Upper lobe of left lung (tissue), 6 donors: ENCODE results near the gene RAI14. TPM values are rescaled to one million over a fixed set of nuclear protein-coding genes. Genes with fewer than 3 reads are reported as not detected.
A peak's percentile ranks its signal among the peaks of the same experiment; 100 is the strongest.
"Not testable (repeated sequence)": the region's sequence is repeated elsewhere in the genome, so short reads cannot be mapped to it uniquely, and the experiment has no call there.

ENCODE experiments used
- ATAC-seq, 2 donors: fragments of 200-7000 bp; cut with Tn5 transposase; one replicate each; pipeline ENCODE4 v1.9.1; 2022; ENCODE audit warnings: mild to moderate bottlenecking in 2 of 2, moderate library complexity in 2 of 2; ENCODE audit not compliant: low FRiP score in 2 of 2
- DNase-seq, 2 donors: peaks; one replicate each; pipeline ENCODE4 v3.0.0-alpha.2; 2019 to 2020
- H3K27ac ChIP-seq, 4 donors: fragments of 200-600 bp; sonication (generic); one replicate each; pipeline ENCODE4 v1.5.1; 2016 to 2019
- H3K27me3 ChIP-seq, 4 donors: fragments of 200-600 bp; sonication (generic); one replicate each; pipeline ENCODE4 v1.5.1; 2017 to 2019
- H3K36me3 ChIP-seq, 4 donors: fragments of 200-600 bp; sonication (generic); one replicate each; pipeline ENCODE4 v1.5.1; 2016 to 2019
- H3K4me1 ChIP-seq, 4 donors: fragments of 200-600 bp; sonication (generic); one replicate each; pipeline ENCODE4 v1.5.1; 2018 to 2019
- H3K4me3 ChIP-seq, 4 donors: fragments of 200-600 bp; sonication (generic); one replicate each; pipeline ENCODE4 v1.5.1; 2017 to 2019; ENCODE audit warnings: mild to moderate bottlenecking in 2 of 4, moderate library complexity in 1 of 4
- H3K9me3 ChIP-seq, 4 donors: fragments of 200-600 bp; sonication (generic); one replicate each; pipeline ENCODE4 v1.5.1; 2018 to 2019
- CTCF ChIP-seq, 6 experiments: fragments of 450-650 bp in 4 of 6; fragments of 200-600 bp in 2 of 6; sonication (generic) in 2 of 6; IDR thresholded peaks; one replicate each; pipeline ENCODE4 v1.5.1; 2016 to 2019; ENCODE audit warnings: antibody characterized with exemption in 6 of 6
- EP300 ChIP-seq, 4 donors: sonication (generic); formaldehyde crosslinking; IDR thresholded peaks; one replicate each; pipeline ENCODE4 v1.5.1; 2017; ENCODE audit warnings: antibody characterized with exemption in 4 of 4, control low read depth in 2 of 4
- POLR2A ChIP-seq, 4 donors: fragments of 450-650 bp; IDR thresholded peaks; one replicate each; pipeline ENCODE4 v1.5.1; 2016 to 2017; ENCODE audit warnings: antibody characterized with exemption in 4 of 4, mild to moderate bottlenecking in 2 of 4
- POLR2AphosphoS5 ChIP-seq, 2 donors: sonication (generic); formaldehyde crosslinking; IDR thresholded peaks; one replicate each; pipeline ENCODE4 v1.5.1; 2017; ENCODE audit warnings: antibody characterized with exemption in 2 of 2
- WGBS, 2 donors: methylation state at CpG; one replicate each; pipeline ENCODE4 v1.1.5; 2017 to 2018; 5-methylcytosine and 5-hydroxymethylcytosine counted together
- total RNA-seq, 6 donors: library from RNA; depleted of rRNA in 4 of 6; stranded (reverse); fragments of >200 nt in 4 of 6; gene quantifications; one replicate each; pipeline versions ENCODE4 v1.1.0 to v1.2.1, GENCODE V29; 2016 to 2021
- donor health status: DM: no; HTN: no; CAD: no; lungs with moderate emphysema.
- donor health status: DM: no; HTN: yes; CAD: no; lungs with severe emphysema.

RAI14 gene
- total RNA-seq, 6 donors from 2014 or later = 34.0 to 88.6 (median 67.9) TPM

- H3K27me3 ChIP-seq = no peaks in the 10 kb centered on the region
- ATAC-seq = no peak
- peaks cover 0 to 5% (median 2%) of the 10 kb centered on the region in 4 donors for H3K36me3 ChIP-seq
- H3K4me3 ChIP-seq = no peak overlapping the region
- peaks cover 0 to 15% (median 8%) of the 10 kb centered on the region in 4 donors for H3K4me1 ChIP-seq
- no peak for DNase-seq
- peak overlapping the region in 1 of 4 donors; percentile 56 for H3K27ac ChIP-seq
- WGBS, 2 donors = 88 to 90% methylated on average over 4 of the region's 4 CpGs
- TF ChIP-seq POLR2AphosphoS5 (IDR thresholded peaks at IDR 0.05) = no peak
- no peak for TF ChIP-seq POLR2A (IDR thresholded peaks at IDR 0.05)
- no peak for TF ChIP-seq EP300 (IDR thresholded peaks at IDR 0.05)
- no peak for TF ChIP-seq CTCF (IDR thresholded peaks at IDR 0.05)
- no peaks in the 10 kb centered on the region for H3K9me3 ChIP-seq
These were observed 114.4 kb downstream of the RAI14 start for GRCh38 chr5:34770486-34770885.

- Histone ChIP-seq H3K27ac (peak overlapping the region in 2 of 4 donors; percentile 40 to 56), H3K27me3 (no peaks in the 10 kb centered on the region), H3K4me3 (no peak overlapping the region), H3K36me3 (peaks cover 0 to 3% (median 0%) of the 10 kb centered on the region in 4 donors), H3K4me1 (peaks cover 0 to 15% (median 8%) of the 10 kb centered on the region in 4 donors), H3K9me3 (no peaks in the 10 kb centered on the region)
- TF ChIP-seq EP300 (IDR thresholded peaks at IDR 0.05) (no peak), CTCF (IDR thresholded peaks at IDR 0.05) (no peak), POLR2AphosphoS5 (IDR thresholded peaks at IDR 0.05) (no peak), POLR2A (IDR thresholded peaks at IDR 0.05) (no peak)
- ATAC-seq (peak in 1 of 2 donors; percentile 28), DNase-seq (no peak)
- 44 to 47% methylated on average over 5 of the region's 5 CpGs for WGBS, 2 donors
These were observed 114.9 kb downstream of the RAI14 start for GRCh38 chr5:34771076-34771475.

- Histone ChIP-seq H3K4me1 (peaks cover 0 to 15% (median 8%) of the 10 kb centered on the region in 4 donors), H3K27me3 (no peaks in the 10 kb centered on the region), H3K9me3 (no peaks in the 10 kb centered on the region), H3K27ac (peak overlapping the region in 2 of 4 donors; percentile 17 to 36), H3K36me3 (no peaks in the 10 kb centered on the region), H3K4me3 (no peak overlapping the region)
- no peak for ATAC-seq
- DNase-seq = no peak
- WGBS, 2 donors = 62 to 64% methylated on average over 4 of the region's 4 CpGs
- TF ChIP-seq EP300 (IDR thresholded peaks at IDR 0.05) (no peak), POLR2AphosphoS5 (IDR thresholded peaks at IDR 0.05) (no peak), POLR2A (IDR thresholded peaks at IDR 0.05) (no peak), CTCF (IDR thresholded peaks at IDR 0.05) (no peak)
These were observed 116.4 kb downstream of the RAI14 start for GRCh38 chr5:34772267-34773098.

DNA sequence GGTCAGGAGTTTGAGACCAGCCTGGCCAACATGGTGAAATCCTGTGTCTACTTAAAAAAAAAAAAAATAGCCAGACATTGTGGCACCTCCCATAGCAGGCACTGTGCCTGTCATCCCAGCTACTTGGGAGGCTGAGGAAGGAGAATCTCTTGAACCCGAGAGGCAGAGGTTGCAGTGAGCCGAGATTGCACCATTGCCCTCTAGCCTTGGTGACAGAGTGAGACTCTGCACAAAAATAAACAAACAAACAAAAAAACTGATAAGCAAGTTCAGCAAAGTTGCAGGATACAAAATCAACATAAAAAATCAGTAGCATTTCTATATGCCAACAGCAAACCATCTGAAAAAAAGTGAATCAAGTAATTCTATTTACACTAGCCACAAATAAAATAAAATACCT, 118.0 kb downstream of the RAI14 start:
- 85 to 89% methylated on average over 2 of the region's 2 CpGs for WGBS, 2 donors
- H3K36me3 ChIP-seq = no peaks in the 10 kb centered on the region
- ATAC-seq (no peak), DNase-seq (no peak)
- peaks cover 0 to 15% (median 8%) of the 10 kb centered on the region in 4 donors for H3K4me1 ChIP-seq
- H3K27me3 ChIP-seq = no peaks in the 10 kb centered on the region
- no peaks in the 10 kb centered on the region for H3K9me3 ChIP-seq
- no peak overlapping the region for H3K4me3 ChIP-seq
- no peak for TF ChIP-seq POLR2AphosphoS5 (IDR thresholded peaks at IDR 0.05)
- no peak for TF ChIP-seq CTCF (IDR thresholded peaks at IDR 0.05)
- no peak for TF ChIP-seq EP300 (IDR thresholded peaks at IDR 0.05)
- TF ChIP-seq POLR2A (IDR thresholded peaks at IDR 0.05) = no peak
- H3K27ac ChIP-seq = no peak overlapping the region

GRCh38 chr5:34774678-34775077, 118.5 kb downstream of the RAI14 start:
- WGBS, 2 donors = 92 to 95% methylated on average over 1 of the region's 1 CpG
- not testable (repeated sequence) for ATAC-seq, H3K27ac ChIP-seq, H3K9me3 ChIP-seq, H3K27me3 ChIP-seq, DNase-seq, H3K36me3 ChIP-seq, H3K4me3 ChIP-seq
- peaks cover 0 to 15% (median 8%) of the 10 kb centered on the region in 4 donors for H3K4me1 ChIP-seq
